T47D (cell line): ENCODE measurements around the gene CMTM3.
"Not testable (repeated sequence)": the region's sequence is repeated elsewhere in the genome, so short reads cannot be mapped to it uniquely, and the experiment has no call there.

Experiments
- DNase-seq, 2 experiments: peaks; one replicate each; pipeline versions ENCODE4 v3.0.0 to v3.0.0-alpha.2; 2011 to 2012; ENCODE audit warnings: low read depth in 1 of 2, low spot score in 1 of 2
- JUND ChIP-seq: IDR thresholded peaks from 2 replicates; pipeline ENCODE4 v1.6.1; 2012; ENCODE audit warnings: low read depth
- in situ Hi-C: cut with HindIII; loops from 2 replicates; pipeline ENCODE4 v1.10.0; 2016; ENCODE audit warnings: low sequenced_read_pairs, low pct_unique_long_range_greater_than_20kb

Gene CMTM3

GRCh38 chr16:66591018-66591417, 13.5 kb upstream of the CMTM3 start:
- DNase-seq = no peak
- no peak for TF ChIP-seq JUND
- in situ Hi-C loops = no loop called here

GRCh38 chr16:66592241-66592640, 12.3 kb upstream of the CMTM3 start:
- no peak for DNase-seq
- in situ Hi-C loops = no loop called here

GRCh38 chr16:66592814-66593213, 11.7 kb upstream of the CMTM3 start:
- in situ Hi-C loops = no loop called here
- no peak for TF ChIP-seq JUND
- DNase-seq = no peak

More at GRCh38 chr16:66592241-66592640, 12.3 kb upstream of the CMTM3 start:
- no peak for TF ChIP-seq JUND

GRCh38 chr16:66594739-66595138, 9.8 kb upstream of the CMTM3 start:
- TF ChIP-seq JUND = no peak
- no peak for DNase-seq
- in situ Hi-C loops = no loop called here

GRCh38 chr16:66596559-66596958, 7.9 kb upstream of the CMTM3 start:
- DNase-seq = not testable (repeated sequence)

GRCh38 chr16:66596986-66597848, 7.3 kb upstream of the CMTM3 start:
- in situ Hi-C loops = no loop called here
- no peak for TF ChIP-seq JUND
- DNase-seq = no peak

More at GRCh38 chr16:66596559-66596958, 7.9 kb upstream of the CMTM3 start:
- in situ Hi-C loops = not testable (repeated sequence)

- TF ChIP-seq JUND = no peak
- DNase-seq = no peak
- in situ Hi-C loops = no loop called here
Observed at GRCh38 chr16:66598111-66598510, 6.4 kb upstream of the CMTM3 start.

GRCh38 chr16:66599726-66600125, 4.8 kb upstream of the CMTM3 start:
- no peak for TF ChIP-seq JUND
- in situ Hi-C loops = no loop called here
- DNase-seq = no peak

GRCh38 chr16:66600477-66600876, 4.0 kb upstream of the CMTM3 start:
- DNase-seq = no peak
- TF ChIP-seq JUND = no peak
- in situ Hi-C loops = no loop called here

- DNase-seq = no peak
- in situ Hi-C loops = no loop called here
- no peak for TF ChIP-seq JUND
Observed at GRCh38 chr16:66601471-66601870, 3.0 kb upstream of the CMTM3 start.

- no peak for DNase-seq
- TF ChIP-seq JUND = no peak
- in situ Hi-C loops = no loop called here
Observed at GRCh38 chr16:66603537-66604375, 748 bp upstream of the CMTM3 start.

GRCh38 chr16:66605177-66605978, 874 bp downstream of the CMTM3 start:
- in situ Hi-C loops = no loop called here
- no peak for TF ChIP-seq JUND
- DNase-seq = no peak
